PFSK-1 (cell line): ENCODE results near the gene NRXN3.

Source experiments
- POLR2AphosphoS5 ChIP-seq: IDR thresholded peaks from 2 replicates; pipeline ENCODE4 v1.6.1; 2012; ENCODE audit warnings: low read depth, mild to moderate bottlenecking, control low read depth, low read length, moderate library complexity
- SIN3A ChIP-seq: IDR thresholded peaks from 2 replicates; pipeline ENCODE4 v1.6.1; 2012; ENCODE audit warnings: mild to moderate bottlenecking, low read length, moderate library complexity, borderline replicate concordance; ENCODE audit not compliant: insufficient read depth
- TAF1 ChIP-seq: IDR thresholded peaks from 2 replicates; pipeline ENCODE4 v1.6.1; 2012; ENCODE audit warnings: low read length, control low read depth, borderline replicate concordance; ENCODE audit not compliant: insufficient read depth
- TF ChIP-seq, protein P1 (sequence below), 2 experiments: IDR thresholded peaks; 2 replicates each; pipeline versions ENCODE4 v1.6.1 to v1.8.0; 2011 to 2012; ENCODE audit warnings: low read depth in 2 of 2, low read length in 2 of 2, control low read depth in 1 of 2, inconsistent platforms in 1 of 2, mild to moderate bottlenecking in 1 of 2, moderate library complexity in 1 of 2; ENCODE audit not compliant: insufficient read depth in 1 of 2

DNA sequence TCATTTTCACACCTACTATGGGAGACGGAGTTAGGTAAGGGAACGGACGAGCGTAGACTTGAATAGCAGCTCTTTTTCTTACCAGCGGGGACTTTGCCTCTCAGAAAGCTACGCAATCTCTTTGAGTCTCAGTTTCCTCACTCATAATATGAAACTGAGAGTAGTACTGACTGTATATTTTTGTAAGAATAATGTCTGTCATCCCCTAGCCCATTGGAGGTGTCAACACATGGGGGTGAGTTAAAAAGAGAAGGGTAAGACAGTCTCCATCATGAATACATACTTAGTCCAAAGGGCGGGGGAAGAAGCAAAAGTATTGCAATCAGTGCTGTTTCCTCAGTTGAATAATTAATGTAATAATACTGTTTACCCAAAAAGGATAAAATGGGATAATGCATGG is 592.2 kb downstream of the NRXN3 start:
- TF ChIP-seq TAF1 (no peak), POLR2AphosphoS5 (no peak), SIN3A (no peak)
- TF ChIP-seq, protein P1, sequence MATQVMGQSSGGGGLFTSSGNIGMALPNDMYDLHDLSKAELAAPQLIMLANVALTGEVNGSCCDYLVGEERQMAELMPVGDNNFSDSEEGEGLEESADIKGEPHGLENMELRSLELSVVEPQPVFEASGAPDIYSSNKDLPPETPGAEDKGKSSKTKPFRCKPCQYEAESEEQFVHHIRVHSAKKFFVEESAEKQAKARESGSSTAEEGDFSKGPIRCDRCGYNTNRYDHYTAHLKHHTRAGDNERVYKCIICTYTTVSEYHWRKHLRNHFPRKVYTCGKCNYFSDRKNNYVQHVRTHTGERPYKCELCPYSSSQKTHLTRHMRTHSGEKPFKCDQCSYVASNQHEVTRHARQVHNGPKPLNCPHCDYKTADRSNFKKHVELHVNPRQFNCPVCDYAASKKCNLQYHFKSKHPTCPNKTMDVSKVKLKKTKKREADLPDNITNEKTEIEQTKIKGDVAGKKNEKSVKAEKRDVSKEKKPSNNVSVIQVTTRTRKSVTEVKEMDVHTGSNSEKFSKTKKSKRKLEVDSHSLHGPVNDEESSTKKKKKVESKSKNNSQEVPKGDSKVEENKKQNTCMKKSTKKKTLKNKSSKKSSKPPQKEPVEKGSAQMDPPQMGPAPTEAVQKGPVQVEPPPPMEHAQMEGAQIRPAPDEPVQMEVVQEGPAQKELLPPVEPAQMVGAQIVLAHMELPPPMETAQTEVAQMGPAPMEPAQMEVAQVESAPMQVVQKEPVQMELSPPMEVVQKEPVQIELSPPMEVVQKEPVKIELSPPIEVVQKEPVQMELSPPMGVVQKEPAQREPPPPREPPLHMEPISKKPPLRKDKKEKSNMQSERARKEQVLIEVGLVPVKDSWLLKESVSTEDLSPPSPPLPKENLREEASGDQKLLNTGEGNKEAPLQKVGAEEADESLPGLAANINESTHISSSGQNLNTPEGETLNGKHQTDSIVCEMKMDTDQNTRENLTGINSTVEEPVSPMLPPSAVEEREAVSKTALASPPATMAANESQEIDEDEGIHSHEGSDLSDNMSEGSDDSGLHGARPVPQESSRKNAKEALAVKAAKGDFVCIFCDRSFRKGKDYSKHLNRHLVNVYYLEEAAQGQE (IDR thresholded peaks at IDR 0.05; ENCODE audit: insufficient read depth in 1 of 2, low read depth in 2 of 2, low read length in 2 of 2), result no peak
